ENCODE measurements around the gene UNG. TPM values are rescaled to one million over a fixed set of nuclear protein-coding genes. Genes with fewer than 3 reads are reported as not detected.

Gene UNG
- total and polyA plus RNA-seq, 4 donors = 11.8 to 17.8 (median 14.9) TPM

DNA sequence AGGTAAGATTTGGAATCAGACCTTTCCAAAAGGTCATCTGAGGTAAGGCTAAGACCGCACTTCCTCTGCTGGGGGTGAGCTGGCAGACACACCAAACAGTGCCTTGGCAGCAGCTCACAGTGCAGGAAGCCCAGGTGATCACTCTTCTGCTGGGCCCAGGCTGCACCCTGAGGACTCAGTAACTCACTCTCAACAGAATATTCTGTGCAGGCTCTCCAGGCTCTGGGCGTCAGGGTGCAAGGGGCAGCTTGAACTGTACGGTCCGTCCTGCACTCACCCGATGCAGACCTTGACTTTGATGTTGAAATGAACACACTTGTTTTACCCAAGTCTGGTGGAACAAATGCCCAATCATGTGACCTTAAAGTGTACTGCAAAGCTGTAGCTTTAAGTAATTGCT lies 10.1 kb upstream of the UNG start:
- ATAC-seq (ENCODE audit: insufficient read depth, low FRiP score) = no peak
- no peak overlapping the region for H3K9ac ChIP-seq (ENCODE audit: insufficient read depth in 1 of 2, low read length in 2 of 2)
- peaks cover 12 to 43% (median 30%) of the 10 kb centered on the region in 4 donors for H3K36me3 ChIP-seq (ENCODE audit: control insufficient read depth in 4 of 4, insufficient read depth in 4 of 4, low read length in 4 of 4)
- no peak for DNase-seq
- no peaks in the 10 kb centered on the region for H3K27me3 ChIP-seq (ENCODE audit: control insufficient read depth in 3 of 3, insufficient read depth in 3 of 3, low read length in 2 of 3)
- H3K4me3 ChIP-seq = no peak overlapping the region
- no peaks in the 10 kb centered on the region for H3K9me3 ChIP-seq (ENCODE audit: control insufficient read depth in 4 of 4, insufficient read depth in 3 of 4, low read length in 3 of 4)
- no peak overlapping the region for H3K27ac ChIP-seq (ENCODE audit: low read depth in 1 of 2, low read length in 1 of 2)
- peaks cover 0 to 6% (median 0%) of the 10 kb centered on the region in 5 donors for H3K4me1 ChIP-seq (ENCODE audit: control insufficient read depth in 5 of 5, insufficient read depth in 5 of 5, low read length in 5 of 5)
- no peak for TF ChIP-seq CTCF (IDR thresholded peaks at IDR 0.05; ENCODE audit: control extremely low read depth, extremely low read depth)
- WGBS, 2 donors = 67 to 77% methylated on average over 5 of the region's 5 CpGs

GRCh38 chr12:109088818-109089217 lies 8.6 kb upstream of the UNG start:
- Histone ChIP-seq H3K27me3 (ENCODE audit: control insufficient read depth in 3 of 3, insufficient read depth in 3 of 3, low read length in 2 of 3) (no peaks in the 10 kb centered on the region), H3K9ac (ENCODE audit: insufficient read depth in 1 of 2, low read length in 2 of 2) (no peak overlapping the region), H3K36me3 (ENCODE audit: control insufficient read depth in 4 of 4, insufficient read depth in 4 of 4, low read length in 4 of 4) (peaks cover 8 to 29% (median 21%) of the 10 kb centered on the region in 4 donors), H3K9me3 (ENCODE audit: control insufficient read depth in 4 of 4, insufficient read depth in 3 of 4, low read length in 3 of 4) (no peaks in the 10 kb centered on the region), H3K4me1 (ENCODE audit: control insufficient read depth in 5 of 5, insufficient read depth in 5 of 5, low read length in 5 of 5) (peaks cover 0 to 18% (median 4%) of the 10 kb centered on the region in 5 donors), H3K27ac (ENCODE audit: low read depth in 1 of 2, low read length in 1 of 2) (no peak overlapping the region), H3K4me3 (no peak overlapping the region)
- no peak for DNase-seq
- WGBS, 2 donors = 84 to 92% methylated on average over 6 of the region's 6 CpGs
- no peak for TF ChIP-seq CTCF (IDR thresholded peaks at IDR 0.05; ENCODE audit: control extremely low read depth, extremely low read depth)
- no peak for ATAC-seq (ENCODE audit: insufficient read depth, low FRiP score)

GRCh38 chr12:109089683-109090082 lies 7.7 kb upstream of the UNG start:
- no peak for TF ChIP-seq CTCF (IDR thresholded peaks at IDR 0.05; ENCODE audit: control extremely low read depth, extremely low read depth)
- DNase-seq (no peak), ATAC-seq (ENCODE audit: insufficient read depth, low FRiP score) (no peak)
- Histone ChIP-seq H3K9ac (ENCODE audit: insufficient read depth in 1 of 2, low read length in 2 of 2) (no peak overlapping the region), H3K4me1 (ENCODE audit: control insufficient read depth in 5 of 5, insufficient read depth in 5 of 5, low read length in 5 of 5) (peaks cover 0 to 18% (median 4%) of the 10 kb centered on the region in 5 donors), H3K4me3 (no peak overlapping the region), H3K27me3 (ENCODE audit: control insufficient read depth in 3 of 3, insufficient read depth in 3 of 3, low read length in 2 of 3) (no peaks in the 10 kb centered on the region), H3K27ac (ENCODE audit: low read depth in 1 of 2, low read length in 1 of 2) (no peak overlapping the region), H3K9me3 (ENCODE audit: control insufficient read depth in 4 of 4, insufficient read depth in 3 of 4, low read length in 3 of 4) (no peaks in the 10 kb centered on the region), H3K36me3 (ENCODE audit: control insufficient read depth in 4 of 4, insufficient read depth in 4 of 4, low read length in 4 of 4) (peaks cover 8 to 24% (median 18%) of the 10 kb centered on the region in 4 donors)
- 90% methylated on average over 7 of the region's 7 CpGs for WGBS, 2 donors

- ATAC-seq (ENCODE audit: insufficient read depth, low FRiP score) (no peak), DNase-seq (peak; percentile 25 to 40 (median 34))
- Histone ChIP-seq H3K36me3 (ENCODE audit: control insufficient read depth in 4 of 4, insufficient read depth in 4 of 4, low read length in 4 of 4) (peaks cover 3 to 14% (median 9%) of the 10 kb centered on the region in 4 donors), H3K4me1 (ENCODE audit: control insufficient read depth in 5 of 5, insufficient read depth in 5 of 5, low read length in 5 of 5) (peaks cover 0 to 18% (median 4%) of the 10 kb centered on the region in 5 donors), H3K27ac (ENCODE audit: low read depth in 1 of 2, low read length in 1 of 2) (peak overlapping the region in 1 of 2 donors; percentile 50), H3K27me3 (ENCODE audit: control insufficient read depth in 3 of 3, insufficient read depth in 3 of 3, low read length in 2 of 3) (no peaks in the 10 kb centered on the region), H3K4me3 (peak overlapping the region; percentile 62), H3K9me3 (ENCODE audit: control insufficient read depth in 4 of 4, insufficient read depth in 3 of 4, low read length in 3 of 4) (no peaks in the 10 kb centered on the region), H3K9ac (ENCODE audit: insufficient read depth in 1 of 2, low read length in 2 of 2) (peak overlapping the region; percentile 81 to 98)
- 44 to 45% methylated on average over 6 of the region's 6 CpGs for WGBS, 2 donors
- no peak for TF ChIP-seq CTCF (IDR thresholded peaks at IDR 0.05; ENCODE audit: control extremely low read depth, extremely low read depth)
Observed at GRCh38 chr12:109092497-109093021, 4.8 kb upstream of the UNG start.
